Neural progenitor cell (in vitro differentiated cells): Measurements from ENCODE around the gene ARID2.

Experiments
- CTCF ChIP-seq: fragments of 200-600 bp; sonication (generic); IDR thresholded peaks from 2 replicates; pipeline ENCODE4 v1.5.1; 2017; ENCODE audit warnings: antibody characterized with exemption, mild to moderate bottlenecking
- EZH2phosphoT487 ChIP-seq: fragments of 200-600 bp; sonication (generic); IDR thresholded peaks from 2 replicates; pipeline ENCODE4 v1.6.1; 2017; ENCODE audit warnings: antibody characterized with exemption

- TF ChIP-seq EZH2phosphoT487 (no peak), CTCF (no peak)
These were observed 1.4 kb upstream of the ARID2 start for GRCh38 chr12:45727980-45728629.
